H1 (cell line): ENCODE measurements around the gene PYY. TPM values are rescaled to one million over a fixed set of nuclear protein-coding genes. Genes with fewer than 3 reads are reported as not detected.

Source experiments
- CTCF ChIA-PET: fragments of 300-600 bp; sonication (Branson Sonifier 250); formaldehyde crosslinking; loops from one replicate; lab custom pipeline; 2021; ENCODE audit not compliant: partially characterized antibody; lab: Charles Lee
- POLR2A ChIA-PET: fragments of 300-600 bp; sonication (Branson Sonifier 250); formaldehyde crosslinking; loops from one replicate; lab custom pipeline; 2021; ENCODE audit warnings: inconsistent platforms; ENCODE audit not compliant: partially characterized antibody; lab: Charles Lee
- DNase-seq, 2 experiments: peaks; one replicate each; pipeline versions ENCODE4 v3.0.0 to v3.0.0-alpha.2; 2010 to 2022; ENCODE audit warnings: low spot score in 2 of 2, low read depth in 1 of 2, mixed read lengths in 1 of 2
- FAIRE-seq: peaks from 2 replicates; lab custom pipeline; 2011; peaks lifted over from hg19 to GRCh38; lab: Jason Lieb, UNC
- H2AFZ ChIP-seq: 2 replicates; pipeline ENCODE4 v1.8.1; 2012; ENCODE audit warnings: low read length, inconsistent platforms
- H2AK5ac ChIP-seq: 2 replicates; pipeline ENCODE4 v1.6.1; 2013; ENCODE audit warnings: low read depth, low read length
- H2BK120ac ChIP-seq: replicated peaks from 2 replicates; pipeline ENCODE3; 2013; ENCODE audit warnings: low read depth, low read length, inconsistent platforms
- H2BK12ac ChIP-seq: 2 replicates; pipeline ENCODE4 v1.6.1; 2013; ENCODE audit warnings: low read depth, low read length
- H2BK15ac ChIP-seq: 2 replicates; pipeline ENCODE4 v1.6.1; 2013; ENCODE audit warnings: low read length
- H2BK20ac ChIP-seq: 2 replicates; pipeline ENCODE4 v1.6.1; 2013; ENCODE audit warnings: low read length
- H2BK5ac ChIP-seq: 2 replicates; pipeline ENCODE4 v1.6.1; 2013; ENCODE audit warnings: low read depth, low read length
- H3K14ac ChIP-seq: 2 replicates; pipeline ENCODE4 v1.6.1; 2013; ENCODE audit warnings: inconsistent platforms; ENCODE audit not compliant: insufficient read length
- H3K18ac ChIP-seq: 2 replicates; pipeline ENCODE4 v1.6.1; 2013; ENCODE audit warnings: low read length; ENCODE audit errors: extremely low read depth
- H3K23ac ChIP-seq: 2 replicates; pipeline ENCODE4 v1.6.1; 2013; ENCODE audit warnings: inconsistent platforms; ENCODE audit not compliant: insufficient read length
- H3K23me2 ChIP-seq: 2 replicates; pipeline ENCODE4 v1.6.1; 2013; ENCODE audit warnings: low read depth, low read length
- H3K27ac ChIP-seq: 2 replicates; pipeline ENCODE4 v1.6.1; 2011; ENCODE audit warnings: low read depth, low read length, inconsistent platforms
- H3K27me3 ChIP-seq, 4 experiments: replicated peaks in 1 of 4; 1 replicate in 1 of 4; 2 replicates in 3 of 4; pipeline versions ENCODE4 v1.6.1 to v1.8.1; 2011 to 2013; ENCODE audit warnings: low read length in 3 of 4, mild to moderate bottlenecking in 3 of 4, inconsistent platforms in 2 of 4, mixed read lengths in 2 of 4, moderate library complexity in 1 of 4; ENCODE audit not compliant: control insufficient read depth in 3 of 4, insufficient read depth in 3 of 4; ENCODE audit errors: extremely low read depth in 1 of 4
- H3K36me3 ChIP-seq, 4 experiments: 2 replicates each; pipeline versions ENCODE4 v1.6.1 to v1.8.1; 2011 to 2013; ENCODE audit warnings: mild to moderate bottlenecking in 4 of 4, low read length in 3 of 4, moderate library complexity in 2 of 4, control low read depth in 1 of 4, inconsistent platforms in 1 of 4; ENCODE audit not compliant: insufficient read depth in 4 of 4, control insufficient read depth in 2 of 4
- H3K4ac ChIP-seq: replicated peaks from 2 replicates; pipeline ENCODE3; 2013; ENCODE audit warnings: low read length, low read depth, mixed read lengths, inconsistent platforms; ENCODE audit not compliant: insufficient read length
- H3K4me1 ChIP-seq, 4 experiments: replicated peaks in 1 of 4; 1 replicate in 1 of 4; 2 replicates in 3 of 4; pipeline versions ENCODE4 v1.6.1 to v1.8.1; 2011 to 2013; ENCODE audit warnings: low read length in 3 of 4, inconsistent platforms in 2 of 4, mixed read lengths in 1 of 4; ENCODE audit not compliant: insufficient read depth in 4 of 4, control insufficient read depth in 3 of 4
- H3K4me2 ChIP-seq, 2 experiments: 2 replicates each; pipeline versions ENCODE4 v1.6.1 to v1.8.1; 2011 to 2013; ENCODE audit warnings: low read depth in 2 of 2, low read length in 2 of 2, control low read depth in 1 of 2, inconsistent platforms in 1 of 2, mild to moderate bottlenecking in 1 of 2; ENCODE audit not compliant: insufficient read depth in 1 of 2
- H3K4me3 ChIP-seq, 4 experiments: fragments of 200-600, 300-600 bp in 1 of 4; sonication (generic), shearing (Covaris generic), sonication (Bioruptor Twin) in 1 of 4; 2 replicates each; pipeline versions ENCODE4 v1.5.1 to v1.8.1; 2011 to 2016; ENCODE audit warnings: low read length in 4 of 4, low read depth in 3 of 4, control low read depth in 2 of 4, inconsistent platforms in 2 of 4, mild to moderate bottlenecking in 2 of 4, mixed read lengths in 1 of 4, moderate library complexity in 1 of 4; ENCODE audit not compliant: insufficient read depth in 2 of 4; ENCODE audit errors: extremely low read depth in 1 of 4
- H3K56ac ChIP-seq: replicated peaks from 2 replicates; pipeline ENCODE3; 2013; ENCODE audit warnings: low read depth, mild to moderate bottlenecking, mixed read lengths, low read length, inconsistent platforms; ENCODE audit not compliant: insufficient read length
- H3K79me1 ChIP-seq: 2 replicates; pipeline ENCODE4 v1.6.1; 2013; ENCODE audit warnings: low read depth, low read length, control low read depth
- H3K79me2 ChIP-seq, 2 experiments: 2 replicates each; pipeline versions ENCODE4 v1.6.1 to v1.8.1; 2012 to 2013; ENCODE audit warnings: low read length in 2 of 2, mild to moderate bottlenecking in 2 of 2, inconsistent platforms in 1 of 2; ENCODE audit not compliant: insufficient read depth in 2 of 2, control insufficient read depth in 1 of 2
- H3K9ac ChIP-seq, 4 experiments: replicated peaks in 1 of 4; 1 replicate in 1 of 4; 2 replicates in 3 of 4; pipeline versions ENCODE4 v1.6.1 to v1.8.1; 2011 to 2013; ENCODE audit warnings: low read depth in 3 of 4, low read length in 3 of 4, control low read depth in 2 of 4, mild to moderate bottlenecking in 2 of 4, moderate library complexity in 2 of 4, inconsistent platforms in 1 of 4; ENCODE audit errors: extremely low read depth in 1 of 4
- H3K9me3 ChIP-seq, 2 experiments: 2 replicates each; pipeline versions ENCODE4 v1.6.1 to v1.8.1; 2012 to 2013; ENCODE audit warnings: mild to moderate bottlenecking in 2 of 2, moderate library complexity in 2 of 2, control low read depth in 1 of 2, inconsistent platforms in 1 of 2, low read depth in 1 of 2, low read length in 1 of 2, mixed read lengths in 1 of 2; ENCODE audit not compliant: insufficient read depth in 2 of 2
- H4K20me1 ChIP-seq, 2 experiments: replicated peaks in 1 of 2; 2 replicates each; pipeline versions ENCODE3 to v1.8.1; 2011 to 2013; ENCODE audit warnings: inconsistent platforms in 2 of 2, low read length in 2 of 2, mild to moderate bottlenecking in 1 of 2; ENCODE audit not compliant: insufficient read depth in 2 of 2, control insufficient read depth in 1 of 2
- H4K5ac ChIP-seq: 2 replicates; pipeline ENCODE4 v1.6.1; 2013; ENCODE audit warnings: low read length, low read depth, mixed read lengths, inconsistent platforms; ENCODE audit not compliant: insufficient read length
- H4K8ac ChIP-seq: 2 replicates; pipeline ENCODE4 v1.8.0; 2013; ENCODE audit warnings: mild to moderate bottlenecking, moderate library complexity, low read length, inconsistent platforms; ENCODE audit not compliant: insufficient read depth; ENCODE audit errors: extremely low read depth
- H4K91ac ChIP-seq: replicated peaks from 2 replicates; pipeline ENCODE3; 2013; ENCODE audit warnings: low read length, mixed read lengths, inconsistent platforms; ENCODE audit not compliant: insufficient read length
- CEBPB ChIP-seq: IDR thresholded peaks from 2 replicates; pipeline ENCODE4 v1.6.1; 2012; ENCODE audit warnings: low read depth, low read length
- JUN ChIP-seq: IDR thresholded peaks from 2 replicates; pipeline ENCODE4 v1.6.1; 2011; ENCODE audit warnings: low read depth, mild to moderate bottlenecking, improper control_type of control experiment, low read length
- PHF8 ChIP-seq: fragments of 200-600 bp; sonication (generic); conservative IDR thresholded peaks from 2 replicates; pipeline ENCODE4 v1.7.1; 2012; ENCODE audit warnings: low read depth, mild to moderate bottlenecking, inconsistent platforms, low read length, moderate library complexity
- SAP30 ChIP-seq: fragments of 300-600 bp; sonication (generic); IDR thresholded peaks from 2 replicates; pipeline ENCODE4 v1.7.1; 2012; ENCODE audit warnings: low read length, moderate library complexity, mild to moderate bottlenecking, inconsistent platforms; ENCODE audit not compliant: insufficient read depth, insufficient replicate concordance
- SP4 ChIP-seq: IDR thresholded peaks from 2 replicates; pipeline ENCODE4 v1.6.1; 2012; ENCODE audit warnings: low read length, inconsistent platforms
- whole genome bisulfite sequencing, 2 experiments: shearing (Covaris generic) in 1 of 2; methylation state at CpG; one replicate each; pipeline versions ENCODE4 v1.1.6 to v1.1.7; 2013 to 2015; ENCODE audit warnings: low lambda C conversion rate in 2 of 2, mixed read lengths in 2 of 2, inconsistent platforms in 1 of 2, low coverage in 1 of 2, missing lambda C conversion rate in 1 of 2; ENCODE audit not compliant: insufficient replicate concordance in 2 of 2, insufficient coverage in 1 of 2, insufficient read length in 1 of 2; ENCODE audit errors: extremely low coverage in 1 of 2, missing lambda C conversion rate in 1 of 2; 5-methylcytosine and 5-hydroxymethylcytosine counted together
- polyA plus RNA-seq, 7 experiments: library from polyadenylated mRNA; depleted of rRNA in 3 of 7; stranded (reverse) in 5 of 7; unstranded in 2 of 7; fragments of >200 nt in 5 of 7; fragments of 200-250 nt in 2 of 7; gene quantifications; 1 replicate in 5 of 7; 2 replicates in 1 of 7; 4 replicates in 1 of 7; pipeline versions ENCODE4 v1.2.1 to v1.2.3, GENCODE V29; 2011 to 2013; ENCODE audit warnings: missing spikeins in 2 of 7, mixed read lengths in 2 of 7
- total RNA-seq: library from RNA; stranded (reverse); fragmentation: NEBNext Ultra II Directional; extraction: Animal tissue kit (Norgen Biotek cat#: 25700); gene quantifications from 2 replicates; pipeline ENCODE4 v1.2.1, GENCODE V29; 2021
- TF ChIP-seq, protein P1 (sequence below): IDR thresholded peaks from 2 replicates; pipeline ENCODE4 v1.6.1; 2012; ENCODE audit warnings: inconsistent platforms
- TF ChIP-seq, protein P2 (sequence below): IDR thresholded peaks from 2 replicates; pipeline ENCODE4 v1.6.1; 2011; ENCODE audit warnings: low read depth, mild to moderate bottlenecking, low read length; ENCODE audit not compliant: insufficient read depth

PYY gene
- total and polyA plus RNA-seq, 2 of the 8 experiments (the other 6 are each of a cell fraction or from before 2014, with no cell fraction given), result 0.93 to 3.4 TPM

DNA sequence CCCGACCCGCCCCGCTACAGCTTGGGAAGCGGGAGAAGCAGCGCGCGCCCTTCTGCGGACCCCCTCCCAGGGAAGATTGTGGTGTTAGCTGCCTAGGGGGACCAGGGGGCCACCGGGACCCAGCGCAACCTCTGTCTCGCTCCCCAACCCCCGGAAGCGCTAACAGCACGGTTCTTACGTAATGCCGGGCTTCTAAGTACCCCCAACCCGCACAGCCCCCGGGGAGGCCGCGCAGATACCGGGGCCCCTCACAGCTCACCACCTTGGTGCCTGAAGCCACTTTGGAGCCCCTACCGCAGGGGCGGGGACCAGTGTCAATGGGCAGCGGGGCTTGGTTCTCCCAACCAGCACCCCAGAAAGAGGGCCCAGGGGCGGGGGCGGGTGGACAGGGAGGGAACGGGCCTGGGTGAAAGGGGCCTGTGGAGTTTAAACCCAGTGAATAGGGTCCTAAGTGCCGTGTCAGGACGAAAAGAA, 46.8 kb downstream of the PYY start:
- FAIRE-seq (no peak), DNase-seq (no peak)
- ChIA-PET POLR2A (interaction anchor here (1.5 kb wide), 1 partner anchor 9 kb away, joined by 4 read pairs; no protein-coding TSS in a partner anchor), CTCF (interaction anchor here (0.7 to 25.8 kb wide), 9 partner anchors 10 to 328 kb away, joined by 3 to 403 read pairs (median 13); partner anchors contain the start of gene PPY)
- Histone ChIP-seq H2BK20ac (no peak overlapping the region), H3K4me3 (peak overlapping the region; percentile 42 to 81 (median 68)), H3K27me3 (peaks cover 0 to 21% (median 15%) of the 10 kb centered on the region in 4 experiments; a peak in 5 of 7 replicates), H2AK5ac (no peak overlapping the region), H3K4me2 (peak overlapping the region; percentile 94 to 99), H4K20me1 (no peaks in the 10 kb centered on the region), H3K23ac (no peak overlapping the region), H3K36me3 (no peaks in the 10 kb centered on the region), H3K79me1 (no peaks in the 10 kb centered on the region), H3K14ac (no peak overlapping the region), H3K4me1 (peaks cover 4 to 27% (median 21%) of the 10 kb centered on the region in 4 experiments), H2BK120ac (no peak overlapping the region), H3K9me3 (no peaks in the 10 kb centered on the region), H2AFZ (no peak overlapping the region), H4K91ac (no peak overlapping the region), H3K23me2 (peaks cover 19% of the 10 kb centered on the region), H4K5ac (no peak overlapping the region), H2BK5ac (no peak overlapping the region; the same call in 1 of the 2 replicates), H2BK12ac (no peak overlapping the region; the same call in 1 of the 2 replicates), H3K56ac (no peak overlapping the region), H3K4ac (no peak overlapping the region), H3K27ac (no peak overlapping the region), H4K8ac (peak overlapping the region; percentile 11; the same call in 1 of the 2 replicates), H3K79me2 (no peaks in the 10 kb centered on the region), H3K18ac (no peak overlapping the region; the same call in 1 of the 2 replicates), H3K9ac (no peak overlapping the region), H2BK15ac (no peak overlapping the region)
- whole genome bisulfite sequencing, 2 experiments, result 3% methylated on average over 23 of the region's 29 CpGs; no CpG with 5 or more reads in 1 of the 2 experiments
- 0 out of 2 replicates have a peak, but pooled peaks have one; percentile 19 for TF ChIP-seq PHF8
- TF ChIP-seq, protein P1, sequence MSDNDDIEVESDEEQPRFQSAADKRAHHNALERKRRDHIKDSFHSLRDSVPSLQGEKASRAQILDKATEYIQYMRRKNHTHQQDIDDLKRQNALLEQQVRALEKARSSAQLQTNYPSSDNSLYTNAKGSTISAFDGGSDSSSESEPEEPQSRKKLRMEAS, result no peak
- peak; percentile 58; the same call in 1 of the 2 replicates for TF ChIP-seq CEBPB
- TF ChIP-seq JUN, result no peak
- TF ChIP-seq, protein P2, sequence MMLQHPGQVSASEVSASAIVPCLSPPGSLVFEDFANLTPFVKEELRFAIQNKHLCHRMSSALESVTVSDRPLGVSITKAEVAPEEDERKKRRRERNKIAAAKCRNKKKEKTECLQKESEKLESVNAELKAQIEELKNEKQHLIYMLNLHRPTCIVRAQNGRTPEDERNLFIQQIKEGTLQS, result no peak
- TF ChIP-seq SP4, result no peak
- peak; percentile 58 for TF ChIP-seq SAP30
